Measurements from ENCODE around the gene ZDHHC18.
"Not testable (repeated sequence)": the region's sequence is repeated elsewhere in the genome, so short reads cannot be mapped to it uniquely, and the experiment has no call there.

The ZDHHC18 gene

DNA sequence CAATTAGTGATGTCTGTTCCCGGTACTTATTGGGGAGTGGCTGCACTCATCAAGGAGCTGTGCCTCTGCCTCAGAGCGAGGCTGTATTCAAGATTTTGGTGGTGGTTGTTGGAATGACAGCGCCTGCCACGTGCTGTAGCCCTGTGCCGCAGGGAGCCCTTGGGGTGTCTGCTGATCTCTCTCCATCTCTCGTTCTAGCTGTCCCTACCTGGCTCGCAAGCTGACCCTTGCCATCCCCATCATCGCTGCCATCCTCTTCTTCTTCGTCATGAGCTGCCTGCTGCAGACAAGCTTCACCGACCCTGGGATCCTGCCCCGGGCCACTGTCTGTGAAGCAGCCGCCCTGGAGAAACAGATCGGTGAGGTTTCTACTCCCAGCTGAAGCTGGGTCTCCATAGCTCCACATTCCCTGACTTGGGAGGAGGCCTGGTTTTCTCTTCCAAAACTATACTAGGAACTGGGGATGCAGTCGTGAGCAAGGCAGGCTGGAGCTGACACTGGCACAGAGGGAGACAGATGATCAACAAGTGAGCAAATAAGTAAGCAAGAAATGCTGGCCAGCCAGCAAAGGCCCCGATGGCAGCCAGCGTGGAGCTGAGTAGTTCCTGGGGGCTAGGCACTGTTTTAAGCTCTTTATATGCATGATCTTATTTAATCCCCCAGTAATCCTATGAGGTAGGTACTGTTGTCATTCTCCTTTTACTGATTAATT, 5.9 kb downstream of the ZDHHC18 start:
- WGBS, 2 donors (ENCODE audit: extremely low coverage in 2 of 2, insufficient read length in 2 of 2, insufficient replicate concordance in 1 of 2): no CpG with 5 or more reads among the region's 16 CpGs

DNA sequence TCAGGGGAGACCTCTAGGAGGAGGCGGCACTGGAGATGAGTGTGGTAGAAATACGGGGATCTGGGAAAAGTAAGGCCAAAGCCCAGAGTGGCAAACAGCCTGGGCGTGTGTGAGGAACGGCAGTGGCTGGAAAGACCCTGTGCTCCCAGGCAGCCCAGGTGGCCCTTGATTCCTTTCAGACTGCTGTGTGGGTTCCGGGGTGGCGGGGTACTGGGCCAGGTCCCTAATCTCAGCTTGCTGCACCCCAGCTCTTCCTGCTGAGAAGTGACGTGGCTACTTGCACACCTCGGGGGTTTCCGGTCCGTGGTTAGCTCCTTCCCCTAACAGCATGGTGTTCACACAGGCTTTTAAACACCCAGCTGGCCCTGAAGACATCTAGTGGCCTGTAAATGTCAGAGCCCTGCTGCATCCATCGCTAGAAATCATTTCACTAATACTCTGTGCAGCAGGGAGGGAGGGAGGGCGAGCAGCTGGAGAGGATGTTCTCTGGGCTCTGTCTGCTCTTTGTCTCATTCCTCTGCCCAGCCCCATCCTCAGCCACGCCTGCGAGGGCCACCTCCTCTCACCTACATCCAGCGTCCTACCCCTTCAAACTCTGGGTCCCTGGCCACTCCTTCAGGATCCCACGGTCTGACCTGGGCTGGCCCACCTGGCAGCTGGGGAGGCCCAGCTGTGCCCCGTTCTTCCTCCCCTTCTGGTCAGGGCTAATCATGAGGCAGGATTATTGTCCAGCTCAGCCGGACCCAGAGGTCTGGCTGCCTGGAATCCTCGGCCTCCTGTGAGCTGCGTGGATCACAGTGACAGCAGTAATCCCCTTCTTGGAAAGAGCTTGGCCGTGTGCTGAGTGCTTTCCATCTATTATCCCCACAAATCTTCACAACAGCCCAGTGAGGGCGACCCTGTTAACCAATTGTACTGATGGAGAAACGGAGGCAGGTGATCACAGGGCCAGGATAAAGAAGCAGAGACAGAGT, 7.2 kb downstream of the ZDHHC18 start:
- DNase-seq (ENCODE audit: low spot score): no peak
- Histone ChIP-seq H2AK5ac (ENCODE audit: low read depth, low read length) (no peak overlapping the region), H2BK120ac (ENCODE audit: low read depth, low read length) (no peak overlapping the region), H3K27me3 (ENCODE audit: control insufficient read depth in 3 of 3, insufficient read depth in 3 of 3, low read depth in 1 of 3, low read length in 3 of 3) (peaks cover 0 to 1% (median 0%) of the 10 kb centered on the region in 3 experiments), H3K4ac (ENCODE audit: low read length) (no peak overlapping the region), H2AFZ (ENCODE audit: low read length) (no peak overlapping the region), H3K9me3 (replicated peaks in 1 of 2; ENCODE audit: control insufficient read depth in 2 of 2, insufficient read depth in 1 of 2, low read depth in 1 of 2, low read length in 2 of 2) (peaks cover 0 to 4% of the 10 kb centered on the region in 2 donors), H3K79me1 (ENCODE audit: low read depth, low read length) (peaks cover 25% of the 10 kb centered on the region), H2BK12ac (ENCODE audit: low read length) (no peak overlapping the region), H3K4me2 (ENCODE audit: insufficient read depth, low read length, poor library complexity, severe bottlenecking) (no peak overlapping the region), H3K36me3 (replicated peaks in 1 of 2; ENCODE audit: control insufficient read depth in 2 of 2, insufficient read depth in 2 of 2, low read length in 2 of 2) (peaks cover 44 to 80% of the 10 kb centered on the region in 2 donors), H3K4me3 (ENCODE audit: low read length in 2 of 2) (no peak overlapping the region), H3K4me1 (ENCODE audit: control insufficient read depth in 2 of 2, insufficient read depth in 1 of 2, low read depth in 1 of 2, low read length in 2 of 2) (peaks cover 0 to 5% of the 10 kb centered on the region in 2 donors), H3K14ac (ENCODE audit: low read length) (no peak overlapping the region), H3K18ac (ENCODE audit: low read length) (no peak overlapping the region), H2BK15ac (ENCODE audit: low read length) (no peak overlapping the region), H3K23ac (ENCODE audit: low read depth, low read length, poor library complexity) (peak overlapping the region; percentile 25), H4K8ac (ENCODE audit: low read depth, low read length) (no peak overlapping the region), H3K9ac (ENCODE audit: low read depth, low read length, poor library complexity) (no peak overlapping the region), H2BK5ac (ENCODE audit: low read length) (peak overlapping the region; percentile 17), H3K27ac (replicated peaks; ENCODE audit: low read length) (peak overlapping the region; percentile 29), H4K91ac (ENCODE audit: low read depth, low read length, poor library complexity) (no peak overlapping the region)
- no CpG with 5 or more reads among the region's 23 CpGs for WGBS, 2 donors (ENCODE audit: extremely low coverage in 2 of 2, insufficient read length in 2 of 2, insufficient replicate concordance in 1 of 2)

More for the DNA sequence above, 5.9 kb downstream of the ZDHHC18 start:
- H3K9me3 ChIP-seq (replicated peaks in 1 of 2; ENCODE audit: control insufficient read depth in 2 of 2, insufficient read depth in 1 of 2, low read depth in 1 of 2, low read length in 2 of 2): peaks cover 0 to 4% of the 10 kb centered on the region in 2 donors
- H2BK12ac ChIP-seq (ENCODE audit: low read length): no peak overlapping the region
- no peak overlapping the region for H4K8ac ChIP-seq (ENCODE audit: low read depth, low read length)
- no peak overlapping the region for H3K27ac ChIP-seq (replicated peaks; ENCODE audit: low read length)
- H3K4ac ChIP-seq (ENCODE audit: low read length): no peak overlapping the region
- peaks cover 0 to 1% (median 0%) of the 10 kb centered on the region in 3 experiments for H3K27me3 ChIP-seq (ENCODE audit: control insufficient read depth in 3 of 3, insufficient read depth in 3 of 3, low read depth in 1 of 3, low read length in 3 of 3)
- no peak for DNase-seq (ENCODE audit: low spot score)
- no peak overlapping the region for H2BK120ac ChIP-seq (ENCODE audit: low read depth, low read length)
- peak overlapping the region; percentile 25 for H3K23ac ChIP-seq (ENCODE audit: low read depth, low read length, poor library complexity)
- no peak overlapping the region for H3K18ac ChIP-seq (ENCODE audit: low read length)
- no peak overlapping the region for H3K14ac ChIP-seq (ENCODE audit: low read length)
- H2AFZ ChIP-seq (ENCODE audit: low read length): no peak overlapping the region
- no peak overlapping the region for H3K9ac ChIP-seq (ENCODE audit: low read depth, low read length, poor library complexity)
- peaks cover 3 to 14% of the 10 kb centered on the region in 2 donors for H3K4me1 ChIP-seq (ENCODE audit: control insufficient read depth in 2 of 2, insufficient read depth in 1 of 2, low read depth in 1 of 2, low read length in 2 of 2)
- no peak overlapping the region for H3K4me2 ChIP-seq (ENCODE audit: insufficient read depth, low read length, poor library complexity, severe bottlenecking)
- H2BK5ac ChIP-seq (ENCODE audit: low read length): no peak overlapping the region
- peaks cover 37 to 72% of the 10 kb centered on the region in 2 donors for H3K36me3 ChIP-seq (replicated peaks in 1 of 2; ENCODE audit: control insufficient read depth in 2 of 2, insufficient read depth in 2 of 2, low read length in 2 of 2)
- no peak overlapping the region for H4K91ac ChIP-seq (ENCODE audit: low read depth, low read length, poor library complexity)
- H3K4me3 ChIP-seq (ENCODE audit: low read length in 2 of 2): peak overlapping the region in 1 of 2 donors; percentile 21
- H2AK5ac ChIP-seq (ENCODE audit: low read depth, low read length): no peak overlapping the region
- no peak overlapping the region for H2BK15ac ChIP-seq (ENCODE audit: low read length)
- peaks cover 30% of the 10 kb centered on the region for H3K79me1 ChIP-seq (ENCODE audit: low read depth, low read length)

GRCh38 chr1:26837665-26838064, 11.2 kb downstream of the ZDHHC18 start:
- not testable (repeated sequence) for H3K4me1 ChIP-seq (ENCODE audit: control insufficient read depth in 2 of 2, insufficient read depth in 1 of 2, low read depth in 1 of 2, low read length in 2 of 2); H3K27me3 ChIP-seq (ENCODE audit: control insufficient read depth in 3 of 3, insufficient read depth in 3 of 3, low read depth in 1 of 3, low read length in 3 of 3)

More at GRCh38 chr1:26837665-26838064, 11.2 kb downstream of the ZDHHC18 start:
- H3K4ac ChIP-seq (ENCODE audit: low read length); H3K4me2 ChIP-seq (ENCODE audit: insufficient read depth, low read length, poor library complexity, severe bottlenecking); H2BK12ac ChIP-seq (ENCODE audit: low read length); H2AFZ ChIP-seq (ENCODE audit: low read length); H3K79me1 ChIP-seq (ENCODE audit: low read depth, low read length); H3K18ac ChIP-seq (ENCODE audit: low read length); H2AK5ac ChIP-seq (ENCODE audit: low read depth, low read length); H2BK5ac ChIP-seq (ENCODE audit: low read length); H4K91ac ChIP-seq (ENCODE audit: low read depth, low read length, poor library complexity); H2BK120ac ChIP-seq (ENCODE audit: low read depth, low read length); H3K9ac ChIP-seq (ENCODE audit: low read depth, low read length, poor library complexity); H2BK15ac ChIP-seq (ENCODE audit: low read length); H3K4me3 ChIP-seq (ENCODE audit: low read length in 2 of 2); H3K9me3 ChIP-seq (replicated peaks in 1 of 2; ENCODE audit: control insufficient read depth in 2 of 2, insufficient read depth in 1 of 2, low read depth in 1 of 2, low read length in 2 of 2); H3K14ac ChIP-seq (ENCODE audit: low read length); H3K27ac ChIP-seq (replicated peaks; ENCODE audit: low read length); H3K23ac ChIP-seq (ENCODE audit: low read depth, low read length, poor library complexity); DNase-seq (ENCODE audit: low spot score); H4K8ac ChIP-seq (ENCODE audit: low read depth, low read length): not testable (repeated sequence)
- H3K36me3 ChIP-seq (replicated peaks in 1 of 2; ENCODE audit: control insufficient read depth in 2 of 2, insufficient read depth in 2 of 2, low read length in 2 of 2): peaks cover 53 to 77% of the 10 kb centered on the region in 2 donors
- WGBS, 2 donors (ENCODE audit: extremely low coverage in 2 of 2, insufficient read length in 2 of 2, insufficient replicate concordance in 1 of 2): no CpG with 5 or more reads among the region's 5 CpGs
